GM12801 (cell line): ENCODE results near the gene KLHDC10.

ENCODE experiments used
- CTCF ChIP-seq: IDR thresholded peaks from one replicate; pipeline ENCODE4 v1.5.1; 2011; ENCODE audit warnings: control low read depth; ENCODE audit not compliant: insufficient read length; ENCODE audit errors: extremely low read depth

Gene KLHDC10

DNA sequence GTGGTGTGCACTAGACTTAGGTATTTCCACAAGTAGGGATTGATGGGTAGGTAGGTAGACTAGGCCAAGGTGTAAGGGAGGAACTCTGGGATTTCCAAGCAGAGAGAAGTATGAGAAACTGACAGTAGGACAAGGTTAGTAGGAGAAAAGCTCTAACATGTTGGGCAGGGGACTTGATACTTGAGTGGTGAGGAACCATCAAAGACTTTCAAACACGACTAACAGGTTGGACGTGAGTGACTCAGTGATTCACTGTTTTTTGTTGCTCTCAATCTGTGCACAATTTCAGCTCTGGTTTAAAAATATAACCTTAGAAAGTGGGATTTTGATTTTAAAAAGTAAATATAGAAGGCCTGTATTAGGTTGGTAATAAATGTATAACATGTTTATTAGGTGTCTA, 44.4 kb downstream of the KLHDC10 start:
- no peak for TF ChIP-seq CTCF

- TF ChIP-seq CTCF: no peak
Observed at GRCh38 chr7:130118294-130118693, 48.0 kb downstream of the KLHDC10 start.

GRCh38 chr7:130118801-130119200, 48.5 kb downstream of the KLHDC10 start:
- TF ChIP-seq CTCF: no peak

GRCh38 chr7:130123501-130123900, 53.2 kb downstream of the KLHDC10 start:
- TF ChIP-seq CTCF: no peak

- no peak for TF ChIP-seq CTCF
Observed at GRCh38 chr7:130124711-130125110, 54.4 kb downstream of the KLHDC10 start.

- TF ChIP-seq CTCF: no peak
Observed at GRCh38 chr7:130127404-130127803, 57.1 kb downstream of the KLHDC10 start.

GRCh38 chr7:130127821-130128317, 57.5 kb downstream of the KLHDC10 start:
- TF ChIP-seq CTCF: no peak

DNA sequence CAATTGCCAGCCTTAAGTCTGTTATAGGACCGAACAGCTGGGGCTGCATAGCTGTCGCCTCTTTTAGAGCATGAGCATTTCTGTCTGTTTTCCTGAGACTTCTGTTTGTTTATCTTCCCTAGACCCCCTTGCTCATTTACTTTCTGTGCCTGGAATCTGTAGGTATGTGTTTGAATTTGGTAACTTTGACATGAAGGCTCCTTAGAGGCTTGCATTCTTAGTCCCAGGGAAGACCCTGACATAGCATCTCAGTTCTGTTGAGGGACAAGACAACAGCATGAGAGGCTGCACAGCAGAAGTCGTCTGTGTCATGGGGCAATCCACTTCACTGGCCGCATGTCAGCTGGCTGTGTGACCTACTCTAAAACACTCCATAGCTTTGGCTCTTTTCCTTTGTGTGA, 58.7 kb downstream of the KLHDC10 start:
- no peak for TF ChIP-seq CTCF
